Kidney (tissue), 14 donors: ENCODE data around the gene BEX1. TPM values are rescaled to one million over a fixed set of nuclear protein-coding genes. Genes with fewer than 3 reads are reported as not detected.
"Not testable (repeated sequence)": the region's sequence is repeated elsewhere in the genome, so short reads cannot be mapped to it uniquely, and the experiment has no call there.

Experiments used
- DNase-seq, 5 donors: peaks; one replicate each; pipeline ENCODE4 v3.0.0-alpha.2; 2013 to 2020
- FAIRE-seq: peaks from 2 replicates; lab custom pipeline; 2012; peaks lifted over from hg19 to GRCh38; lab: Jason Lieb, UNC
- H3K27ac ChIP-seq, 2 donors: one replicate each; pipeline ENCODE4 v1.7.0; 2013; ENCODE audit warnings: low read depth in 2 of 2, low read length in 2 of 2, inconsistent platforms in 1 of 2
- H3K27me3 ChIP-seq: one replicate; pipeline ENCODE4 v1.7.1; 2013; ENCODE audit warnings: low read length, inconsistent platforms; ENCODE audit not compliant: control insufficient read depth, insufficient read depth
- H3K36me3 ChIP-seq, 3 donors: one replicate each; pipeline versions ENCODE4 v1.7.0 to v1.7.1; 2013; ENCODE audit warnings: low read length in 3 of 3, control low read depth in 1 of 3, inconsistent platforms in 1 of 3; ENCODE audit not compliant: insufficient read depth in 3 of 3, control insufficient read depth in 2 of 3
- H3K4me1 ChIP-seq, 3 donors: one replicate each; pipeline versions ENCODE4 v1.7.0 to v1.7.1; 2013; ENCODE audit warnings: low read length in 3 of 3, inconsistent platforms in 1 of 3, low read depth in 1 of 3; ENCODE audit not compliant: control insufficient read depth in 2 of 3, insufficient read depth in 2 of 3
- H3K4me3 ChIP-seq, 3 donors: one replicate each; pipeline versions ENCODE4 v1.7.0 to v1.8.1; 2013; ENCODE audit warnings: low read length in 3 of 3, control low read depth in 1 of 3, inconsistent platforms in 1 of 3
- H3K9ac ChIP-seq, 3 donors: one replicate each; pipeline versions ENCODE4 v1.7.0 to v1.7.1; 2013; ENCODE audit warnings: low read length in 3 of 3, control low read depth in 1 of 3, inconsistent platforms in 1 of 3
- H3K9me3 ChIP-seq, 3 donors: one replicate each; pipeline versions ENCODE4 v1.7.0 to v1.7.1; 2013; ENCODE audit warnings: low read length in 3 of 3, control low read depth in 1 of 3, inconsistent platforms in 1 of 3; ENCODE audit not compliant: control insufficient read depth in 2 of 3, insufficient read depth in 1 of 3
- intact Hi-C: fragments of 100-400 bp; cut with DNase I; formaldehyde crosslinking; loops from one replicate; pipeline ENCODE4 v1.11.1; 2022
- polyA plus RNA-seq: library from polyadenylated mRNA; stranded (reverse); fragments of 350-450 nt; fragmentation: Illumina TruSeq; extraction: RNeasy Lipid Tissue Mini Kit (QIAGEN cat#74804); gene quantifications from one replicate; pipeline ENCODE4 v1.2.3, GENCODE V29; 2014; ENCODE audit warnings: low read depth, low replicate concordance; ENCODE audit not compliant: insufficient read depth
- total RNA-seq: library from RNA; stranded (reverse); fragmentation: NEBNext Ultra II Directional; extraction: Animal tissue kit (Norgen Biotek cat#: 25700); gene quantifications from one replicate; pipeline ENCODE4 v1.2.1, GENCODE V29; 2021
- TF ChIP-seq, protein P1 (sequence below): IDR thresholded peaks from 3 replicates; pipeline ENCODE4 v1.5.1; 2012; ENCODE audit warnings: mild to moderate bottlenecking, moderate library complexity, borderline replicate concordance; ENCODE audit not compliant: insufficient read depth; ENCODE audit errors: extremely low read depth
- donor health status: control.
- donor health status: control.
- donor health status: control.
- donor health status: control.
- donor health status: control.
- donor health status: DM: yes; HTN: yes; CAD: no.
- donor health status: Normal renal cell carcinoma (clear cell type).

The BEX1 gene
- total and polyA plus RNA-seq, 2 donors from 2014 or later, result 5.4 to 32.8 TPM

DNA sequence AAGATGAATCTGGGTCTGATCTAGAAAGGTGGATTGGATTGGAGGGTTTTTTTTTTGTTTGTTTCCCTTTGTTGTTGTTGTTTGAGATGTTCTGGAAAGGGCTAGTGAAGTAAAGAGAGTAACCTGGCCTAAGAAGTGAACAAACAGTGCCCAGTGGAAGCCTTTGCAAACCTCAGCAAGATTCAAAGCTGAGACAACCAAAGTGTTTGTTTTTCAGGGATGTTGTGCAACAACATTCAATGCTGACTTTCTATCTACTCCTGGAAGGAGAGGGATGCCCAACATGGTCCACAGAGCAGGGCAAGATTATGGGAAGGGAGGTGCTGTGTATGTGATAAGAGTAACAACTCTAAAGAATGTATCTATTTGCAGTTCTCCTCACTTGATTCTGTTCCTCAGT is 11.3 kb downstream of the BEX1 start:
- no peaks in the 10 kb centered on the region for H3K9me3 ChIP-seq
- FAIRE-seq (no peak), DNase-seq (no peak)
- intact Hi-C loops, result no loop called here
- TF ChIP-seq, protein P1, sequence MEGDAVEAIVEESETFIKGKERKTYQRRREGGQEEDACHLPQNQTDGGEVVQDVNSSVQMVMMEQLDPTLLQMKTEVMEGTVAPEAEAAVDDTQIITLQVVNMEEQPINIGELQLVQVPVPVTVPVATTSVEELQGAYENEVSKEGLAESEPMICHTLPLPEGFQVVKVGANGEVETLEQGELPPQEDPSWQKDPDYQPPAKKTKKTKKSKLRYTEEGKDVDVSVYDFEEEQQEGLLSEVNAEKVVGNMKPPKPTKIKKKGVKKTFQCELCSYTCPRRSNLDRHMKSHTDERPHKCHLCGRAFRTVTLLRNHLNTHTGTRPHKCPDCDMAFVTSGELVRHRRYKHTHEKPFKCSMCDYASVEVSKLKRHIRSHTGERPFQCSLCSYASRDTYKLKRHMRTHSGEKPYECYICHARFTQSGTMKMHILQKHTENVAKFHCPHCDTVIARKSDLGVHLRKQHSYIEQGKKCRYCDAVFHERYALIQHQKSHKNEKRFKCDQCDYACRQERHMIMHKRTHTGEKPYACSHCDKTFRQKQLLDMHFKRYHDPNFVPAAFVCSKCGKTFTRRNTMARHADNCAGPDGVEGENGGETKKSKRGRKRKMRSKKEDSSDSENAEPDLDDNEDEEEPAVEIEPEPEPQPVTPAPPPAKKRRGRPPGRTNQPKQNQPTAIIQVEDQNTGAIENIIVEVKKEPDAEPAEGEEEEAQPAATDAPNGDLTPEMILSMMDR, result no peak
- no peaks in the 10 kb centered on the region for H3K4me1 ChIP-seq
- no peaks in the 10 kb centered on the region for H3K36me3 ChIP-seq
- no peaks in the 10 kb centered on the region for H3K27me3 ChIP-seq
- H3K9ac ChIP-seq, result no peak overlapping the region
- no peak overlapping the region for H3K4me3 ChIP-seq
- no peak overlapping the region for H3K27ac ChIP-seq

DNA sequence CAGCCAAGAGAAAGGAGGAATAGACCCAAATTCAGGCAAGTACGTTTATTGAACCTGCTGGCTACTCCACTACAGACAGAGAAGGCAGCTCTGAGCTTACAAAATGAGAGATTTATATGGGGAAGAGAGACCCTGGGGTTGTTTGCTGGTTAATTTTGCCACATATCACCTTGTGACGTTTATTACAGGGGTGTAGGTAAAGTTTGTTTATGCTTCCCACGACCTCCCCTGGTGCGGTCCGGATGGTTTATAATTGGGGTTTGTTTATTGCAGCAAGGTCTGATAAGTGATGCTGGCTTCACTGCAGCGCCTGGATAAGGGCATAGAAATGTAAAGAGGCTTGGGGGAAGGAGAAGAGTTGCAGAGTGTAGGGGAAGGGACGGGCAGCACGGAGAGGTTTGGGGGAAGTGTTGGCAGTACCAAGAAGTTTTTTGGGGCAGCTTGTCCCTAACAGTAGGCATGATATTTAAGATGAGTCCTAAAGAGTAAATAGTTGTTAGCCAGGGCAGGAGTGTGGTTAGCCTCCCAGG is 12.6 kb downstream of the BEX1 start:
- H3K4me1 ChIP-seq, result no peaks in the 10 kb centered on the region
- no peak overlapping the region for H3K27ac ChIP-seq
- no peak overlapping the region for H3K9ac ChIP-seq
- TF ChIP-seq, protein P1, result no peak
- H3K27me3 ChIP-seq, result no peaks in the 10 kb centered on the region
- H3K4me3 ChIP-seq, result no peak overlapping the region
- H3K36me3 ChIP-seq, result no peaks in the 10 kb centered on the region
- FAIRE-seq (no peak), DNase-seq (no peak)
- no peaks in the 10 kb centered on the region for H3K9me3 ChIP-seq
- intact Hi-C loops, result no loop called here

DNA sequence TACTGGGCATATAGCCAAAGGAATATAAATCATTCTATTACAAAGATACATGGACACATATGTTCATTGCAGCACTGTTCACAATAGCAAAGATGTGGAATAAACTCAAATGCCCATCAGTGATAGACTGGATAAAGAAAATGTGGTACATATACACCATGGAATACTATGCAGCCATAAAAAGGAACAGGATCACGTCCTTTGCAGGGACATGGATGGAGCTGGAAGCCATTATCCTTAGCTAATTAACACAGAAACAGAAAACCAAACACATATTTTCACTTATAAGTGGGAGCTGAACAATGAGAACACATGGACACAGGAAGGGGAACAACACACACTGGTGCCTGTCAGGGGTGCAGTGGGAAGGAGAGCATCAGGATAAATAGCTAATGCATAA is 30.6 kb downstream of the BEX1 start:
- DNase-seq, FAIRE-seq, H3K9me3 ChIP-seq, H3K27ac ChIP-seq, intact Hi-C loops, H3K4me1 ChIP-seq, H3K4me3 ChIP-seq, H3K36me3 ChIP-seq, H3K9ac ChIP-seq, H3K27me3 ChIP-seq: not testable (repeated sequence)

DNA sequence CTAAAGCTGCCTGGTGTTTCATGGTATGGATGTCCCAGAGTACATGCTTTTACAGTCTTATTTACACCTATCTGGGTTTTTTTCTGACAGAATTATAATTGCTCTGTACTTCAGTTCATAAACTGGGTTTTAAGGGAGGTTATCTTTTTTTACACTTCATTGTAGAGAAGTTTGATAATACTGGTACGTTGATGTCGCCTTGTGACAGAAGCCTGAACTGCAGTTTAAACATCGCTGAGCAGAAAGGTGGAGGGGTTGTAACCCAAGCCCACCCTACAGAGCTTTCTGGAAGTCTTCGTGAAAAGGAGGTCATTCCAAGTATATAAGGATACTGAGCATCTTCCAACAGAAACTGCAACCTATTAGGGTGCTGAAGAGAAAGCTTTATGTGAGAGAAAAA is 46.4 kb downstream of the BEX1 start:
- intact Hi-C loops, result no loop called here
- TF ChIP-seq, protein P1, result no peak
- FAIRE-seq (no peak), DNase-seq (no peak)
- H3K36me3 ChIP-seq, result no peaks in the 10 kb centered on the region
- no peak overlapping the region for H3K9ac ChIP-seq
- no peaks in the 10 kb centered on the region for H3K27me3 ChIP-seq
- no peak overlapping the region for H3K4me3 ChIP-seq
- H3K27ac ChIP-seq, result no peak overlapping the region
- no peaks in the 10 kb centered on the region for H3K9me3 ChIP-seq
- H3K4me1 ChIP-seq, result no peaks in the 10 kb centered on the region
